WI38 (cell line): ENCODE results near the gene DERA.
A peak's percentile ranks its signal among the peaks of the same experiment; 100 is the strongest.
"Not testable (repeated sequence)": the region's sequence is repeated elsewhere in the genome, so short reads cannot be mapped to it uniquely, and the experiment has no call there.

Experiments used
- H3K4me3 ChIP-seq: 2 replicates; pipeline ENCODE4 v1.5.1; 2011; ENCODE audit warnings: low read depth, mild to moderate bottlenecking, control low read depth, low read length
- TF ChIP-seq, protein P1 (sequence below): IDR thresholded peaks from 2 replicates; pipeline ENCODE4 v1.5.1; 2012; ENCODE audit warnings: low read depth, mild to moderate bottlenecking, control low read depth, low read length

The DERA gene

DNA sequence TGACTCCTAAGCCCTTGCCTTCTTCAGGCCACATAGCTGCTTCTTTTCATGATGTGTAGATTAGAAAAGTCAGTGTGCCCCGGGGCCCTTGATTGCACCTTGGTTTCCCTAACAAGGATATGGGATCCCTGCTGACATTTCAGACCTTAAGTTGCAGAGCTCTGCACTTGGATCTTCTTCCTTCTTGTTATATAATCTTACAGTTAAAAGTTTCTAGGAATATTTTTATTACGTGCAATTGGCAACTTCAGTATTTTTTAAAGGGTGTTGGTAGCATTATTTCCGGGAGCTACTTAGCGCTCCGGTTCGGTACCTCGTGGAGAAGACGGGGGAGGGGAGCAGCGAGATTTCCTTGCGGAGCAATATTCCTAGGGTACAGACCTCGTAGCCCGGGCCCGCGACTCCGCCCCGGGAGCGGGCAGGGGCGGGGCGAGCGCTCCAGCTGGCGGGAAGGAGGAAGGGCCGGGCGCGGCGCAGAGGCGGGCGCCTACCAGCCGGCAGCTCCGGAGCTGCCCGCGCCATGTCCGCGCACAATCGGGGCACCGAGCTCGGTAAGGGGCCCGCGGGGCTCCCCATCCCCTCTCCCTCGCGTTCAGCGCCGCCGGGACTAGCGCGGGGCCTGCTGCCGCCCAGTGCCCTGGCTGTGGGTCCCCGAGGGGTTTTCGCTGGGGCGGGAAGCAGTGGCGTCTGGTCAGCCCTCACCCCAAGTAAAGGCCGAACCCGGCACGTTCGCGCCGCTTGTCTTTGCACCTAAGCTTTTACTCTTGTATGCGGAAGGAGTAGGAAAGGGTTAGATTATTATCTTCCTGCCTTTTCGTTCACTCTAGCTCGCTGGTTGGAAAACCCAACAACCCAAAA lies at the start of gene DERA:
Gene DERA (plus strand): TSS at position 469 of the 858 bp plus-strand sequence. CDS start 52 bp downstream, at position 521.
- peak within 1 kb of the TSS; percentile 78 for H3K4me3 ChIP-seq
- TF ChIP-seq, protein P1, sequence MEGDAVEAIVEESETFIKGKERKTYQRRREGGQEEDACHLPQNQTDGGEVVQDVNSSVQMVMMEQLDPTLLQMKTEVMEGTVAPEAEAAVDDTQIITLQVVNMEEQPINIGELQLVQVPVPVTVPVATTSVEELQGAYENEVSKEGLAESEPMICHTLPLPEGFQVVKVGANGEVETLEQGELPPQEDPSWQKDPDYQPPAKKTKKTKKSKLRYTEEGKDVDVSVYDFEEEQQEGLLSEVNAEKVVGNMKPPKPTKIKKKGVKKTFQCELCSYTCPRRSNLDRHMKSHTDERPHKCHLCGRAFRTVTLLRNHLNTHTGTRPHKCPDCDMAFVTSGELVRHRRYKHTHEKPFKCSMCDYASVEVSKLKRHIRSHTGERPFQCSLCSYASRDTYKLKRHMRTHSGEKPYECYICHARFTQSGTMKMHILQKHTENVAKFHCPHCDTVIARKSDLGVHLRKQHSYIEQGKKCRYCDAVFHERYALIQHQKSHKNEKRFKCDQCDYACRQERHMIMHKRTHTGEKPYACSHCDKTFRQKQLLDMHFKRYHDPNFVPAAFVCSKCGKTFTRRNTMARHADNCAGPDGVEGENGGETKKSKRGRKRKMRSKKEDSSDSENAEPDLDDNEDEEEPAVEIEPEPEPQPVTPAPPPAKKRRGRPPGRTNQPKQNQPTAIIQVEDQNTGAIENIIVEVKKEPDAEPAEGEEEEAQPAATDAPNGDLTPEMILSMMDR = no peak

DNA sequence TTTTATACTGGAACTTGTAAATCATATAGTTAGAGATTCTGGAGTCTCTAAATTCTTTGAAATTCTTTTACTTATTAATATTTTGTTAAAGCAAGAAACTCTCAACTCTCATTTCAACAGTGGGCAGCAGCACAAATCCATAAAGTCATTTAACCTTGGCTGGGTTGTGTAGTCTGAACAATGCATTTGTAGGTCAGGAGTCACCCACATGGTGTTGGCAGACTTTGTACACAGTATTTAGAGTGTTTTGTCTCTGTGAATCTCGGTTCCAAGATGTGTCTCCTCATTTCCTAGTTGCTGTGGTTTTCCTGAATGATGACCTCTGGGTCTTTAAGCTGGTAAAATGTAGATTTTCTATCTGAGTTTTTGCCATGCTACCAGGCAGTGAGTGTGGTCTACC lies 49.7 kb upstream of the DERA start:
- TF ChIP-seq, protein P1 = no peak
- H3K4me3 ChIP-seq = no peak overlapping the region

DNA sequence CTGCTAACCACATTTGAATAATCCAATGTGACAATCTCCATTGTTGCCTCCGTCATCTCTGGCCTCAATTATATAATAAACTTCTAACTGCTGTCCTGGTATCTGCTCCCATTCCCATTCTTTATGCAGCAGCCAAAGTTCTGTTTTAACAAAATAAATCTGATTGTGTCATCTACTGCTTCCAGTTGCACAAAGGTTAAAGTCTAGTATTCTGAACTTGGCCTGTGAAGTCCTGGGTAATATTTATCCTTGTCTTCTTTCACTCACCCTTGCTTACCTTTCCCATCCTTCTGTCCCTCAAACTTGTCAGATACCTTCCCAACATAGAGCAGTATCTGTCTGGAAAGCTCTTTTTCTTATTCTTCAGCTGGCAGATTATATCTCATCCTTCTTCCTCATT lies 48.3 kb upstream of the DERA start:
- TF ChIP-seq, protein P1 = no peak
- no peak overlapping the region for H3K4me3 ChIP-seq

DNA sequence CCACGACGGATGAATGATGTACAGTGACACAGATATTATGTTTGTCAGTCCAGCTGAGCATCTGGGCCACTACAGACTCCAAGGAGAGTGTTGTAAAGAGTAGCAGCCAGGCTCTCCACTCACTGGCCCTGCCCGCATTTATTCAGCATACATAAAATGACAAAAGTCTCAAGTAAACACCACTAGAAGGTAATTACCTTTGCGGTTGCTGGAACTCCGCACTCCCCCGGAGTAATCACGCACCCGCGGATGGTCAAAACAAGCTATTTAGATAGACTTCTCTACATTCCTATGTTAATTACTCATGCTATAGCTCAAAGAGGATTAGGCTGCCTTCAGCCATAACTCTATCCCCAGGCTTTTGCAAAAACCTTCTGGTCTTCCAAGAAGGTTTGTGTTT lies 47.8 kb upstream of the DERA start:
- no peak overlapping the region for H3K4me3 ChIP-seq
- TF ChIP-seq, protein P1 = no peak

DNA sequence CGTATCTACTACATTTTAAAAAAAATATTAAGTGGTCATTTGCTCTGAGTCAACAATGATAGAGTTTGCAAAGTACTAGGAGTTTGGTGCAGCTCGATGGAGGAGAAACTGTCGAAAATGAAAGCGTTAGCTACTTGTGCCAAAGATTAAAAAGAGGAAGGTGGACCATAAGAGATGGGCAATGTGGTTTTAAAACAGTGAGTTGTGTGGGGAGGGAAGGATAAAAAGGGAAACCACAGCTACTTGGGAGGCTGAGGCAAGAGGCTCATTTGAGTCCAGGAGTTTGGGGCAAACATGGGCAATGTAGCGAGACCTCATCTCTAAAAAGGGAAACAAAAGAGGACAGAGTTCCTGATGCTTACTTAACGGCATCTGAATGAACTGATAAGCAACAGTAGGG lies 47.1 kb upstream of the DERA start:
- TF ChIP-seq, protein P1 = no peak
- H3K4me3 ChIP-seq = no peak overlapping the region

DNA sequence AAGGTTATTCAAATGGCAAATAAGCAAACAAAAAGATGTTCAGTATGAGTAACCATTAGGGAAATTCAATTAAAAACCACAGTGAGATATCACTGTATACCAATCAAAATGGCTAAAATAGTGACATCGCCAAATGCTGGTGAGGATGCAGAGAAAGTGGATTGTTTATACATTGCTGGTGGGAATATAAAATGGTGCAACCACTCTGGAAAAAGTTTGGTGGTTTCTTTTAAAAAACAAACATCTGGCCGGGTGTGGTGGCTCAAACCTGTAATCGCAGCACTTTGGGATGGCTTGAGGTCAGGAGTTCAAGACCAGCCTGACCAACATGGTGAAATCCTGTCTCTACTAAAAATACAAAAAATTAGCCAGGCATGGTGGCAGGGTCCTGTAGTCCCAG lies 42.9 kb upstream of the DERA start:
- TF ChIP-seq, protein P1 = no peak
- H3K4me3 ChIP-seq = no peak overlapping the region

DNA sequence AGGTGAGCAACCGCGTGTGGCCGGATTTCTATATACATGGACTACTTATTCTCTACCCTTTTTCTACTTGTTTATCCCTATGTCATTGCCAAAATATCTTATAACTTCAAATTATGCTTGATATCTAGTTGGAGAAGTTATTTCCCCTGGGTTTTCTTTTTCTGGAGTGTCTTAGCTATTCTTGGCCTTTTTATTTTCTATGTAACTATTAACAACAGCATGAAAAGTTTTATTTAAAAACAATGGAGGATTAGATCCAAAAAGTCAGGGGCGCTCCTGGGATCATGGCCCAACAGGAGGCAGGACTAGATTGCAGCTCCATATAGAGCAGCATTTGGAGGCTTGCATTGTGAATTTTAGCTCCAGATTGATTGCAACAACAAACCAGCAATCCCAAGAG lies 37.6 kb upstream of the DERA start:
- no peak overlapping the region for H3K4me3 ChIP-seq
- TF ChIP-seq, protein P1 = no peak

DNA sequence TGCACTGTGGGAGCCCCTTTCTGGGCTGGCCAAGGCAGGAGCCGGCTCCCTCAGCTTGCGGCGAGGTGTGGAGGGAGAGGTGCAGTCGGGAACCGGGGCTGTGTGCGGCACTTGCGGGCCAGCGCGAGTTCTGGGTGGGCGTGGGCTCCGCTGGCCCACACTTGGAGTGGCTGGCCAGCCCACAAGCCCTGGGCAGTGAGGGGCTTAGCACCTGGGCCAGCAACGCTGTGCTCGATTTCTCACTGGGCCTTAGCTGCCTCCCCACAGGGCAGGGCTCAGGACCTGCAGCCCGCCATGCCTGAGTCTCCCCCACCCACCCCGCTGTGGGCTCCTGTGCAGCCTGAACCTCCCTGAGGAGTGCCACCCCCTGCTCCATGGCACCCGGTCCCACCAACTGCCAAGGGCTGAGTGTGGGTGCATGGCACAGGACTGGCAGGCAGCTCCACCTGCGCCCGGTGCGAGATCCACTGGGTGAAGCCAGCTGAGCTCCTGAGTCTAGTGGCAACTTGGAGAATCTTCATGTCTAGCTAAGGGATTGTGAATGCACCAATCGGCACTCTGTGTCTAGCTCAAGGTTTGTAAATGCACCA lies 36.5 kb upstream of the DERA start:
- not testable (repeated sequence) for H3K4me3 ChIP-seq
